OCI-LY3 (cell line): ENCODE measurements around the gene EHMT1.

ENCODE experiments used
- H2AFZ ChIP-seq: fragments of 200-600, 300-600 bp; shearing (Covaris generic); 2 replicates; pipeline ENCODE4 v1.6.0; 2014; ENCODE audit warnings: antibody characterized with exemption, low read depth, low read length
- H3K27ac ChIP-seq: fragments of 200-600, 300-600 bp; sonication (generic); 2 replicates; pipeline ENCODE4 v1.5.1; 2014; ENCODE audit warnings: mild to moderate bottlenecking, low read length, moderate library complexity, mixed read lengths
- H3K27me3 ChIP-seq: fragments of 200-600, 300-600 bp; sonication (generic); 2 replicates; pipeline ENCODE4 v1.6.1; 2014; ENCODE audit warnings: low read depth, low read length, mixed read lengths
- H3K36me3 ChIP-seq: fragments of 200-600, 300-600 bp; sonication (generic); replicated peaks from 2 replicates; pipeline ENCODE3; 2014; ENCODE audit warnings: low read depth, low read length, mixed read lengths
- H3K4me1 ChIP-seq: fragments of 300-600, 200-600 bp; sonication (generic); 2 replicates; pipeline ENCODE4 v1.6.1; 2014; ENCODE audit warnings: low read length, mixed read lengths
- H3K4me2 ChIP-seq: fragments of 200-600, 300-600 bp; sonication (generic); 2 replicates; pipeline ENCODE4 v1.6.1; 2014; ENCODE audit warnings: low read length, mixed read lengths
- H3K4me3 ChIP-seq: fragments of 300-600, 200-600 bp; sonication (generic); 2 replicates; pipeline ENCODE4 v1.5.1; 2014; ENCODE audit warnings: antibody characterized with exemption, mild to moderate bottlenecking, low read length, moderate library complexity
- H3K79me2 ChIP-seq: fragments of 300-600, 200-600 bp; shearing (Covaris generic); 2 replicates; pipeline ENCODE4 v1.6.1; 2014; ENCODE audit warnings: mild to moderate bottlenecking, low read length, mixed read lengths
- H3K9ac ChIP-seq: fragments of 300-600, 200-600 bp; shearing (Covaris generic); 2 replicates; pipeline ENCODE4 v1.6.0; 2014; ENCODE audit warnings: mild to moderate bottlenecking, low read length, moderate library complexity
- H3K9me3 ChIP-seq: fragments of 200-600, 300-600 bp; shearing (Covaris generic); 2 replicates; pipeline ENCODE4 v1.6.1; 2014; ENCODE audit warnings: low read length, mixed read lengths; ENCODE audit not compliant: insufficient read depth
- H4K20me1 ChIP-seq: fragments of 200-600, 300-600 bp; sonication (generic); 2 replicates; pipeline ENCODE4 v1.6.1; 2016; ENCODE audit warnings: low read length, mixed read lengths; ENCODE audit not compliant: insufficient read depth
- CTCF ChIP-seq: fragments of 200-600, 300-600 bp; sonication (generic); IDR thresholded peaks from 2 replicates; pipeline ENCODE4 v1.5.1; 2014; ENCODE audit warnings: antibody characterized with exemption, low read length, low read depth
- EZH2phosphoT487 ChIP-seq: fragments of 200-600 bp; shearing (Covaris generic); IDR thresholded peaks from 2 replicates; pipeline ENCODE4 v1.6.1; 2018; ENCODE audit warnings: antibody characterized with exemption, mixed run types, low read depth

EHMT1 gene

GRCh38 chr9:137664676-137665075 is 45.9 kb downstream of the EHMT1 start:
- Histone ChIP-seq H3K4me1 (no peaks in the 10 kb centered on the region), H3K36me3 (peaks cover 6% of the 10 kb centered on the region), H3K27me3 (no peaks in the 10 kb centered on the region), H3K4me2 (no peak overlapping the region), H2AFZ (no peak overlapping the region), H3K9ac (no peak overlapping the region), H4K20me1 (peaks cover 36% of the 10 kb centered on the region), H3K4me3 (no peak overlapping the region), H3K27ac (no peak overlapping the region), H3K9me3 (no peaks in the 10 kb centered on the region), H3K79me2 (peaks cover 95% of the 10 kb centered on the region)
- no peak for TF ChIP-seq CTCF
- no peak for TF ChIP-seq EZH2phosphoT487

GRCh38 chr9:137665226-137665625 is 46.4 kb downstream of the EHMT1 start:
- Histone ChIP-seq H3K4me1 (no peaks in the 10 kb centered on the region), H3K4me2 (no peak overlapping the region), H3K9ac (no peak overlapping the region), H3K36me3 (peaks cover 6% of the 10 kb centered on the region), H3K4me3 (no peak overlapping the region), H2AFZ (no peak overlapping the region), H3K27ac (no peak overlapping the region), H3K27me3 (no peaks in the 10 kb centered on the region), H3K79me2 (peaks cover 92% of the 10 kb centered on the region), H3K9me3 (no peaks in the 10 kb centered on the region), H4K20me1 (peaks cover 35% of the 10 kb centered on the region)
- TF ChIP-seq CTCF (no peak), EZH2phosphoT487 (no peak)

GRCh38 chr9:137665697-137666512 is 47.1 kb downstream of the EHMT1 start:
- Histone ChIP-seq H3K79me2 (peaks cover 89% of the 10 kb centered on the region), H4K20me1 (peaks cover 39% of the 10 kb centered on the region), H3K27me3 (no peaks in the 10 kb centered on the region), H3K9ac (no peak overlapping the region), H3K36me3 (peaks cover 6% of the 10 kb centered on the region), H3K4me1 (no peaks in the 10 kb centered on the region), H3K27ac (no peak overlapping the region), H3K4me2 (no peak overlapping the region), H2AFZ (no peak overlapping the region), H3K4me3 (no peak overlapping the region), H3K9me3 (no peaks in the 10 kb centered on the region)
- TF ChIP-seq EZH2phosphoT487 = no peak
- no peak for TF ChIP-seq CTCF

- Histone ChIP-seq H3K9me3 (no peaks in the 10 kb centered on the region), H3K4me1 (no peaks in the 10 kb centered on the region), H4K20me1 (peaks cover 39% of the 10 kb centered on the region), H3K9ac (no peak overlapping the region), H3K4me3 (no peak overlapping the region), H3K27ac (no peak overlapping the region), H3K79me2 (peaks cover 85% of the 10 kb centered on the region), H2AFZ (no peak overlapping the region), H3K36me3 (peaks cover 6% of the 10 kb centered on the region), H3K4me2 (no peak overlapping the region), H3K27me3 (no peaks in the 10 kb centered on the region)
- TF ChIP-seq EZH2phosphoT487 = no peak
- TF ChIP-seq CTCF = no peak
Measured at GRCh38 chr9:137666513-137666822, 47.7 kb downstream of the EHMT1 start.
